Esophagus muscularis mucosa (tissue), 4 donors: ENCODE measurements around the gene C6orf136.

Experiments used
- CTCF ChIP-seq, 3 experiments: fragments of 200-600 bp in 2 of 3; fragments of 450-650 bp in 1 of 3; sonication (generic) in 2 of 3; IDR thresholded peaks; one replicate each; pipeline ENCODE4 v1.5.1; 2017 to 2019; ENCODE audit warnings: antibody characterized with exemption in 3 of 3, mild to moderate bottlenecking in 2 of 3, moderate library complexity in 1 of 3
- EP300 ChIP-seq: sonication (generic); formaldehyde crosslinking; IDR thresholded peaks from one replicate; pipeline ENCODE4 v1.6.1; 2017; ENCODE audit warnings: antibody characterized with exemption
- POLR2A ChIP-seq: fragments of 450-650 bp; IDR thresholded peaks from one replicate; pipeline ENCODE4 v1.6.1; 2017; ENCODE audit warnings: antibody characterized with exemption, moderate library complexity, mild to moderate bottlenecking, low read depth
- POLR2AphosphoS5 ChIP-seq, 2 donors: sonication (generic); formaldehyde crosslinking; IDR thresholded peaks; one replicate each; pipeline ENCODE4 v1.6.1; 2017; ENCODE audit warnings: antibody characterized with exemption in 2 of 2

GRCh38 chr6:30625511-30625910 is 21.4 kb upstream of the C6orf136 start:
- no peak for TF ChIP-seq CTCF (IDR thresholded peaks at IDR 0.05)
- TF ChIP-seq EP300, result no peak
- TF ChIP-seq POLR2A, result no peak
- TF ChIP-seq POLR2AphosphoS5 (IDR thresholded peaks at IDR 0.05), result no peak
